Spleen (tissue), 11 donors: ENCODE results near the gene PHTF1. TPM values are rescaled to one million over a fixed set of nuclear protein-coding genes. Genes with fewer than 3 reads are reported as not detected.

Experiments used
- DNase-seq: peaks from one replicate; pipeline ENCODE4 v3.0.0-alpha.2; 2020
- H3K27ac ChIP-seq, 8 donors: fragments of 200-600 bp; sonication (generic) in 7 of 8; 1 replicate in 4 of 8; 2 replicates in 4 of 8; pipeline versions ENCODE4 v1.5.0 to v1.8.0; 2016 to 2021; ENCODE audit warnings: inconsistent platforms in 4 of 8, mild to moderate bottlenecking in 4 of 8, moderate library complexity in 1 of 8
- H3K27me3 ChIP-seq, 7 donors: fragments of 200-600 bp; sonication (generic) in 6 of 7; replicated peaks in 1 of 7; 1 replicate in 4 of 7; 2 replicates in 3 of 7; pipeline versions ENCODE4 v1.5.0 to v1.8.0; 2016 to 2021; ENCODE audit warnings: inconsistent platforms in 3 of 7, mild to moderate bottlenecking in 1 of 7
- H3K36me3 ChIP-seq, 6 donors: fragments of 200-600 bp; sonication (generic) in 5 of 6; 1 replicate in 4 of 6; 2 replicates in 2 of 6; pipeline versions ENCODE4 v1.5.0 to v1.8.0; 2016 to 2021; ENCODE audit warnings: inconsistent platforms in 2 of 6
- H3K4me1 ChIP-seq, 6 donors: fragments of 200-600 bp; sonication (generic) in 5 of 6; 1 replicate in 3 of 6; 2 replicates in 3 of 6; pipeline versions ENCODE4 v1.5.0 to v1.8.0; 2016 to 2021; ENCODE audit warnings: inconsistent platforms in 3 of 6
- H3K4me3 ChIP-seq, 8 donors: fragments of 200-600 bp; sonication (generic) in 7 of 8; 1 replicate in 4 of 8; 2 replicates in 4 of 8; pipeline versions ENCODE4 v1.5.0 to v1.8.0; 2016 to 2021; ENCODE audit warnings: inconsistent platforms in 4 of 8, mild to moderate bottlenecking in 4 of 8, moderate library complexity in 2 of 8
- H3K9me3 ChIP-seq, 8 donors: fragments of 200-600 bp; sonication (generic) in 7 of 8; 1 replicate in 4 of 8; 2 replicates in 4 of 8; pipeline versions ENCODE4 v1.5.0 to v1.8.0; 2016 to 2021; ENCODE audit warnings: inconsistent platforms in 4 of 8
- POLR2A ChIP-seq, 3 donors: fragments of 450-650 bp; IDR thresholded peaks; one replicate each; pipeline ENCODE4 v1.5.1; 2017; ENCODE audit warnings: antibody characterized with exemption in 3 of 3, mild to moderate bottlenecking in 1 of 3
- POLR2AphosphoS5 ChIP-seq, 3 donors: sonication (generic); formaldehyde crosslinking; IDR thresholded peaks; one replicate each; pipeline ENCODE4 v1.5.1; 2017; ENCODE audit warnings: antibody characterized with exemption in 3 of 3
- WGBS, 5 donors: extraction: QIAGEN DNeasy Blood & Tissue Kit in 3 of 5; methylation state at CpG; one replicate each; pipeline versions ENCODE4 v1.1.5 to v1.1.7; 2013 to 2018; 5-methylcytosine and 5-hydroxymethylcytosine counted together
- intact Hi-C: fragments of 100-400 bp; cut with DNase I; formaldehyde crosslinking; loops from one replicate; pipeline ENCODE4 v1.15.0; 2023; ENCODE audit warnings: low total_unique reads
- polyA plus RNA-seq, 3 donors: library from polyadenylated mRNA; stranded (reverse); fragments of 200-250 nt; gene quantifications; one replicate each; pipeline ENCODE4 v1.2.1, GENCODE V29; 2013
- total RNA-seq, 7 donors: library from RNA; depleted of rRNA in 3 of 7; stranded (reverse); fragments of >200 nt in 3 of 7; fragmentation: NEBNext Ultra II Directional in 4 of 7; extraction: Animal tissue kit (Norgen Biotek cat#: 25700) in 4 of 7; gene quantifications; one replicate each; pipeline versions ENCODE4 v1.1.0 to v1.2.1, GENCODE V29; 2016 to 2021
- TF ChIP-seq, protein P1 (sequence below), 11 experiments: fragments of 200-600 bp in 7 of 11; fragments of 450-650 bp in 4 of 11; sonication (generic) in 4 of 11; IDR thresholded peaks in 8 of 11; conservative IDR thresholded peaks in 3 of 11; 1 replicate in 7 of 11; 2 replicates in 4 of 11; pipeline versions ENCODE4 v1.4.0 to v1.8.0; 2016 to 2021; ENCODE audit warnings: antibody characterized with exemption in 11 of 11, inconsistent platforms in 4 of 11, mild to moderate bottlenecking in 1 of 11
- donor health status: healthy with polysubstance abuse.
- donor health status: DM: no; HTN: no; CAD: no; lungs with moderate emphysema.
- donor health status: DM: no; HTN: no; CAD: no.
- donor health status: Bipolar disorder and iron deficiency.
- donor health status: healthy.
- donor health status: DM: no; HTN: no; CAD: no.
- donor health status: DM: yes; HTN: yes; CAD: no.

The PHTF1 gene
- total and polyA plus RNA-seq, 10 donors, result 5.6 to 47.6 (median 20.3) TPM

DNA sequence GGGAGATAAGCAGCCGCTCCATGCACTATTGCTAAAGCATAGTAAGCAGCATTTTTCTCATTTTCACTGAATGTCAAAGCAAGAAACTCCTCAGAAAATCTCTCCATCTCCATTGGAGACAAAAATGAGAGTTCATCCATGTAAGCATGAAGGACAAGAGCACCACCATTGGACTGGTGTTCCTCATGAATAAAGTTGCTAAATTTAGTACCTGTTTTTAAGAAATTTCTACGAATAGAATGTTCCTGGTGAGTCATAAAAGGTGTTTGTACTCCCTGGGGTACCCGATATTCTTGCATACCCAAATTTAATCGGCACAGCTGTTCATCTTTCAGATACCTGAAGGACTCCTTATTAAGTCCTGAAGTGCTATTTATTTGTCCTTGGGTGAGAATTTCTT lies 38.2 kb upstream of the PHTF1 start:
- no peak overlapping the region for H3K27ac ChIP-seq
- WGBS, 5 donors, result 74 to 87% (median 82%) methylated on average over 4 of the region's 4 CpGs
- intact Hi-C loops, result no loop called here
- no peak overlapping the region for H3K4me3 ChIP-seq
- DNase-seq, result no peak
- H3K4me1 ChIP-seq, result peaks cover 0 to 59% (median 37%) of the 10 kb centered on the region in 6 donors
- peaks cover 0 to 51% (median 25%) of the 10 kb centered on the region in 6 donors for H3K36me3 ChIP-seq
- no peaks in the 10 kb centered on the region for H3K9me3 ChIP-seq
- TF ChIP-seq POLR2AphosphoS5 (IDR thresholded peaks at IDR 0.05) (no peak), POLR2A (IDR thresholded peaks at IDR 0.05) (no peak)
- TF ChIP-seq, protein P1, sequence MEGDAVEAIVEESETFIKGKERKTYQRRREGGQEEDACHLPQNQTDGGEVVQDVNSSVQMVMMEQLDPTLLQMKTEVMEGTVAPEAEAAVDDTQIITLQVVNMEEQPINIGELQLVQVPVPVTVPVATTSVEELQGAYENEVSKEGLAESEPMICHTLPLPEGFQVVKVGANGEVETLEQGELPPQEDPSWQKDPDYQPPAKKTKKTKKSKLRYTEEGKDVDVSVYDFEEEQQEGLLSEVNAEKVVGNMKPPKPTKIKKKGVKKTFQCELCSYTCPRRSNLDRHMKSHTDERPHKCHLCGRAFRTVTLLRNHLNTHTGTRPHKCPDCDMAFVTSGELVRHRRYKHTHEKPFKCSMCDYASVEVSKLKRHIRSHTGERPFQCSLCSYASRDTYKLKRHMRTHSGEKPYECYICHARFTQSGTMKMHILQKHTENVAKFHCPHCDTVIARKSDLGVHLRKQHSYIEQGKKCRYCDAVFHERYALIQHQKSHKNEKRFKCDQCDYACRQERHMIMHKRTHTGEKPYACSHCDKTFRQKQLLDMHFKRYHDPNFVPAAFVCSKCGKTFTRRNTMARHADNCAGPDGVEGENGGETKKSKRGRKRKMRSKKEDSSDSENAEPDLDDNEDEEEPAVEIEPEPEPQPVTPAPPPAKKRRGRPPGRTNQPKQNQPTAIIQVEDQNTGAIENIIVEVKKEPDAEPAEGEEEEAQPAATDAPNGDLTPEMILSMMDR (IDR thresholded peaks at IDR 0.05 in 8 of 11, conservative IDR thresholded peaks at IDR 0.05 in 3 of 11), result no peak
- H3K27me3 ChIP-seq, result no peaks in the 10 kb centered on the region

DNA sequence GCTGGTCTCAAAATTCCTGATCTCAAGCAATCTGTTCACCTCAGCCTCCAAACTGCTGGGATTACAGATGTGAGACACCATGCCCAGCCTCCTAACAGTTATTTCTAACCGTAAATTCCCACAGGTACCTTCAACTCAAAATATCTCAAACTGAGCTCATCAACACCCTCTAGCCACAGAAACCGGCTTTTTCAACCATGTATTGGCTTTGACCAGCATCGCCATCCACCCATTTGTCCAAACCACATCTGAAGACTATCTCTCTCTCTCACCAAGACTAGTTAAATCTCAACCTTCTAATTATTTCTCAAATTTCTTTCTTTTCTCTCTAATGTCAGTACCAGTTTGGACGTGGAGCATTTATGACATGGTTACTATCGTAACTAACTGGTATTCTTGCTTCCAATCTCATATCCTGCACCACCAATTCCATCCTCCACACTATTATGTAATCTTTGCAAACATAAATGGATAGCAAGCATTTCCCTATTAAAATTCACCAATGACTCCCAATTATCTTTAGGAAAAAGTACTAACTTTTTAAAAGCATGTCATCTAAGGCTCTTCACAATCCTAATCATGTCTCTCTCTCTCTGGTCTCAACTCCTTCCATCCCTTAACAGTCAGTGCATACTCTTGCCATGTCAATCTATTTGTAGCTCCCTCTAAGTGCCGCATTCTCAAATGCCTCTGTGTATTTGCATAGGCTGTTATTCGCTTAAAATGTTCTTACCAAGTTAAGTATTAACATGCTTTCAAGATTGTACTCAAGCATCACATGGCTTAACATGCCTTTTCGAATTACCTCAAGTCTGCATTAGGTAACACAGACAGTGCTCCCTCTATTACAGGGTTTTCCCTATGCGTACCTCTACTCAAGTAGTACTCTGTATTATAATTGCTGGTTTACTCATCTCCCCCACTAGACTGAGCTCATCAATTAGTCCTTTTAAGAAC lies 34.9 kb upstream of the PHTF1 start:
- H3K27ac ChIP-seq, result no peak overlapping the region
- no peak for DNase-seq
- no peak overlapping the region for H3K4me3 ChIP-seq
- H3K27me3 ChIP-seq, result no peaks in the 10 kb centered on the region
- 86 to 93% (median 91%) methylated on average over 9 of the region's 9 CpGs for WGBS, 5 donors
- H3K9me3 ChIP-seq, result no peaks in the 10 kb centered on the region
- peaks cover 0 to 63% (median 25%) of the 10 kb centered on the region in 6 donors for H3K36me3 ChIP-seq
- H3K4me1 ChIP-seq, result peaks cover 0 to 50% (median 24%) of the 10 kb centered on the region in 6 donors
- TF ChIP-seq POLR2A (IDR thresholded peaks at IDR 0.05) (no peak), POLR2AphosphoS5 (IDR thresholded peaks at IDR 0.05) (no peak)
- TF ChIP-seq, protein P1 (IDR thresholded peaks at IDR 0.05 in 8 of 11, conservative IDR thresholded peaks at IDR 0.05 in 3 of 11), result no peak
- intact Hi-C loops, result no loop called here

DNA sequence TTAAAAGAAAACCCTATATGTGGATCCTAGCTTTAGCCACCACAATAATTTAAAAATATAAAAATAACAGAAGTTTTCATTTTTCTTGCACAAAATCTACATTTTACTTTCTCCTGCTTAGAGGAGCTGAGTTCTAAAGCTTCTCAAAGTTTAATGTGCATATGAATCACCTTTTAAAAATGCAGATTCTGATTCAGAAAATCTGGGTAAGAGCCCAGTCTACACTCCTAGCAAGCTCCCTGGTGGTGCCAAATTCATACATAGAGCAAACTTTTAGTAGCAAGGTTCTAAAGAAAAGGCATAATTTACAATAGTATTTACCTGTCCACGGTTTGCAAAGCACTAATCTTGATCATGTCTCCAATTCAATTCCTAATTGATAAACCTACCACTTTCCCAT lies 33.7 kb upstream of the PHTF1 start:
- DNase-seq, result no peak
- H3K27me3 ChIP-seq, result no peaks in the 10 kb centered on the region
- intact Hi-C loops, result no loop called here
- no peak overlapping the region for H3K4me3 ChIP-seq
- peak overlapping the region in 4 of 8 donors; percentile 6 to 52 (median 36) for H3K27ac ChIP-seq
- TF ChIP-seq, protein P1 (IDR thresholded peaks at IDR 0.05 in 8 of 11, conservative IDR thresholded peaks at IDR 0.05 in 3 of 11), result no peak
- no peak for TF ChIP-seq POLR2A (IDR thresholded peaks at IDR 0.05)
- no peak for TF ChIP-seq POLR2AphosphoS5 (IDR thresholded peaks at IDR 0.05)
- peaks cover 0 to 50% (median 19%) of the 10 kb centered on the region in 6 donors for H3K4me1 ChIP-seq
- 93 to 100% (median 97%) methylated on average over 1 of the region's 1 CpG for WGBS, 5 donors
- H3K36me3 ChIP-seq, result peaks cover 0 to 65% (median 25%) of the 10 kb centered on the region in 6 donors
- no peaks in the 10 kb centered on the region for H3K9me3 ChIP-seq

DNA sequence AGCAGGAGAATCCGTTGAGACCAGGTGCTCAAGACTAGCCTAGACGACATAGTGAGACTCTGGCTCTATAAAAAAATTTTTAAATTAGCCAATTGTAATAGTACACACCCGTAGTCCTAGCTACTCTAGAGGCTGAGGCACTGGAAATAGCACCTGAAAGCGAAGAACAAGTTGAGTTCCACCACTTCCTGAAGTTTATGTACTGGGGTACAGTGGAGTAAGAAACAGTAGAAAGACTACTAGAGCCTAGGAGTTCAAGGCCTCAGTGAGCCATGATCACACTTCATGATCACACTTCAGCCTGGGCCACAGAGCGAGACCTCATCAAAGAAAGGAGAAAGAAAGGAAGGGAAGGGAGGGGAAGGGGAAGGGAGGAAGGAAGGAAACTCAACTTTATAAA lies 33.2 kb upstream of the PHTF1 start:
- WGBS, 5 donors, result 58 to 71% (median 70%) methylated on average over 5 of the region's 5 CpGs
- DNase-seq, result no peak

More for the DNA sequence above, 33.2 kb upstream of the PHTF1 start:
- no peaks in the 10 kb centered on the region for H3K27me3 ChIP-seq
- H3K36me3 ChIP-seq, result peaks cover 0 to 61% (median 22%) of the 10 kb centered on the region in 6 donors
- intact Hi-C loops, result no loop called here
- H3K27ac ChIP-seq, result peak overlapping the region in 5 of 8 donors; percentile 6 to 52 (median 28)
- TF ChIP-seq, protein P1 (IDR thresholded peaks at IDR 0.05 in 8 of 11, conservative IDR thresholded peaks at IDR 0.05 in 3 of 11), result no peak
- TF ChIP-seq POLR2AphosphoS5 (IDR thresholded peaks at IDR 0.05), result no peak
- TF ChIP-seq POLR2A (IDR thresholded peaks at IDR 0.05), result no peak
- no peaks in the 10 kb centered on the region for H3K9me3 ChIP-seq
- H3K4me1 ChIP-seq, result peaks cover 0 to 49% (median 19%) of the 10 kb centered on the region in 6 donors
- H3K4me3 ChIP-seq, result no peak overlapping the region
